HG03097 (cell line): ENCODE results near the gene DAB1.

Source experiments
- ATAC-seq: cut with Tn5 transposase; IDR thresholded peaks from one replicate; pipeline ENCODE4 v1.9.1; 2021; ENCODE audit not compliant: unreplicated experiment, low FRiP score

DAB1 gene

DNA sequence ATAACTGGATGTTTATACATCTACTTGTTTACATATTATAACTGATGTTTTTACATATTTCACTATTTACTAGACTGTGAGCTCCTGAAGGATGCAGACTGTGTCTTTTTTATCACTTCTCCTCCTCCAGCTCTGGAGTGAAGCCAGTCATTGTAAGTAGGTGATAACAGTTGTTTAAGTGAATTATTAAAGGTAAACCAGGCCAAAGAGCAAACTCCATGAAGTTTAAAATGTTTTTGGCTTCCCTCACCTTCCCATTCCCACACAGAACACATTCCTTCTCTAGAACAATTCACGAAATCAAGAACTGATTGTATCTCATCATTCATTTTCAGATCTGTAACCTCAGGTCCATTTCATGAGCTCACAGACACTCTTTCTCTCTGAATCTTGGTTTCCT, 98.3 kb downstream of the DAB1 start:
- ATAC-seq, result no peak

DNA sequence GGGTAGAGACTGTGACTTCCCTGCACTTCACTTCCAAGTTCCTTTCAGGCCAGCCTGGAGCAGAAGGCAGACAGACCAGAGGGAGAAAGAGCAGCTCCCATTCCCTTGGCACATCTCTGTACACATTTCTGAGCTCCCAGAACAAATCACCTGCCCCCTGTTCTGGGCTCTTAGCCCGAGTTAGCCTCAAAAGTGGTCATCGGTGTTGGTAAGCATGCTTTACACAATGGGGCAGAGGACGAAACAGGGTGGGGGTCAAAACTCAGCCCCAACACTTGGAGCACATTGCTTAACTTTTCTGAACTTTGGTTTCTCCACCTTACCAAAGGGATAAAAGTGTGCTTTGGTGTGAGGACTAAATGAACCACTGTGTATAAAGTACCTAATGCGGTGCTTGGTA, 98.7 kb downstream of the DAB1 start:
- no peak for ATAC-seq

DNA sequence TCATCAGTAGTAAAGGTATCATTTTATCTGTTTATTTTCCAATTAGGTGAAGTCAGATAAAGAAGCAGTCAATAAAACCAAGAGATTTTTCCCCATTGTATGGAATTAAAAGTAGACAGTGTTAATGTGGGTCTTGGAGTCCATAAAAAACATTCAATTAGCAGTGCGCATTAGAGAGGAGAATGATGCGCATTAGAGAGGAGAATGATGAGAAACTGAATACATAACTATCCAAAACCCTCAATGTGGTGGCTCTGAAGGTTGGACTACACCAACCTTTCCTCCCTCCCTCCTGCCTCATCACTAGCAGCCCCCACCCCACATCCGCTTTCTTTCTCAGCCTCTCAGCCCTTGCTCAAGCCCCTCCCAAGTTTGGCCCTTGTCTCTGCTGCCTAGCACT, 99.5 kb downstream of the DAB1 start:
- no peak for ATAC-seq

DNA sequence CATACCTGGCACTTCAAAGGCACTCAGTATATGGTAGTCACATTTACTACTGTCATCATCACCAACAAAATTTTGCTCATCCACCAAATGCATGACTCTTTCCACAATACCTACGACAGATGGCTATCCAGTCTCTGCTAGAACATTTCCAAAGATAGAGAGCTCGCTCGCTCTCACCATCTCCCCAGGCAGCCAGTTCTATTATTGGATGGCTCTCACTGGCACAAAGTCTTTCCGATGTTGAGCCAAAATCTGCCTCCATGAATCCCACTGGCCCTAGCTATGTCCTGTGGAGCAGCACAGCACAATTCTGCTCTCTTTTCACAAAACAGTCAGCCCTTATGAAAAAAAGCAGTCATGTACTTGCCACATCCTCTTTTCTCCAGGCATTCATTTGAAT, 102.1 kb downstream of the DAB1 start:
- ATAC-seq, result no peak

DNA sequence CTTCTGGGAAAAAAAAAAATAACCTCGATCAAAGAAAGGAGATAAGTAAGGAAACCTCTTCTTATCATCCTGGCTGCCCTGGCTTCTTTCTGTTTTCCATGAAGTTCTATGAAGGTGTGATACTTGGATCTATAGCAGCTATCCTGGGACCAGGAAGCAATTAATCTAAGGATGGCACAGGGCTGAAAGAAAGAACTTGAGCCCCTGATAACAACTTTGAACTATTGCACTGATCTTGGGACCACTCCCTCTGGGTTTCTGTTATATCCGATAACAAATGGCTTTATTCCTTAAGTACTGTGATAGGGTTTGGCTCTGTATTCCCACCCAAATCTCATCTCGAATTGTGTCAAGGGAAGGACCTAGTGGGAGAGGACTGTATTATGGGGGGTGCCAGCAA, 104.1 kb downstream of the DAB1 start:
- ATAC-seq, result no peak

DNA sequence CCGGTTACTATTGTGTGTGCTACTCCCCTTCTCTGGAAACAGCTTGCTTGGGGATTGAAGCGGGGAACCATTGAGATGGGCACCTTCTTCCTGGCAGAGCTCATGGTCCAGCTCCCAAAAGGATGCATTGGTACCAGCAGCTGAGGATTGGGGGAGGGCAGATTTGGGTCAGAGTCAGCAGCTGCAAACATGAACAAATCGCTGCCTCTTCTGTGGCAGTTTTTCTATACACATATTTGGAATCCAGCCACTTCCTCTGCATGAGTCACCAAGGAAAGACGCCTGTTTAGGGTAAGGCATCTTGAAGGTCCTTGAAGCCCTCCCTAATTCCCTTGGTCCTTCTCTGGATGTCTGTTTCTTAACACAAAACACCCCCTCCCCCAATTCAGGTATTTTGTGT, 104.7 kb downstream of the DAB1 start:
- ATAC-seq, result no peak

DNA sequence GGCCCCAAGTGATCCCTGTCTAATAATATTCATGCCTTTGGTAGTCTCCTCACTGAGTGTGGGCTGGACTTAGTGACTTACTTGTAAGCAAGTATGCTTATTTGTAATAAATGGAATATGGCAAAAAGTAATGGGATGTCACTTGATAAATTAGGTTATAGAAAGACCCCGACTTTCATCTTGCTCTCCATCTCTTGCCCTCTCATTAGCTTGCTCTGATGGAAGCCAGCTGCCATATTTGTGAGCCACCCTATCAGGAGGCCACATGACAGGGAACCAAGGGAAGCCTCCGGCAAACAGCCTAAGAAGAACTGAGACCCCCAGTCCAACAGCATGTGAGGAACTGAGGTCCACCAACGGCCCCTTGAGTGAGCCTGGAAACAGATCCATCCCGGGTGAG, 107.0 kb downstream of the DAB1 start:
- ATAC-seq, result no peak

DNA sequence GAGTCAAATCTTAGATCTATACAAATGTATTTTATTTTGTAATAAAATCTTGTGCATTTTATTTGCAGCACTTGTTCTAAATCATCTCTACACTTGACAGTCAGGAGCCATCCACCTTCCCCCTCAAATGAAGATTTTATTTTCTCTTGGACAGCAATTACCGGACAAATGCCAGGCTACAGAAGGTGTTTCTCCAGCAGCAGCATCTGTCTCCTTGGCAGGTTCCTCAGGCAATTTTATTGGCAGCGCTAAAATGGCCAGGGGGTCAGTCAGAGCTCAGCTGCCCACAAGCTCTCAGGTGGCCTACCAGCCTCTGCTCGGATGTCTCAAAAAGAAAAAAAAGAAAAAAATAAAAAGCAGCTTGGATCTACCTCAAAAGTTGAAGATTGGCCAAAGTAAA, 107.6 kb downstream of the DAB1 start:
- no peak for ATAC-seq

DNA sequence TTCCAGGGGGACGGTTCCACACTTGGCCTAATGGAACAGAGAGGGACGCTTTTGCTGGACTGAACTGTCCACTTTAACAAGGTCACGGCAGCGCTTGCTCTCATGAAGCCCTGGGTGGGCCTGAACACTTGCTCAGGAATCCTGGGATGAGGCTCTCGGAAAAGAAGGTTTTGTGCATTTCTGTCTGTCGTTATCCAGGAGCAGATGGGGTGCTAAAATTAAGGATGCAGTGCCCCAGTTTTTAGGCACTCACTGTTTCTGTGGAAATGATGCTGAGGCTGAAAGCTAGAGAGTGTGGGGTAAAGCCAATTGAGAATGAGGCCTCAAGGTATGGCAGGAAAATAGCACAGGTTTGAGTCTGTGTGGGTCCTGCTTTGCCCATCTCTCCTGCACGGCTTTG, 111.0 kb downstream of the DAB1 start:
- no peak for ATAC-seq

DNA sequence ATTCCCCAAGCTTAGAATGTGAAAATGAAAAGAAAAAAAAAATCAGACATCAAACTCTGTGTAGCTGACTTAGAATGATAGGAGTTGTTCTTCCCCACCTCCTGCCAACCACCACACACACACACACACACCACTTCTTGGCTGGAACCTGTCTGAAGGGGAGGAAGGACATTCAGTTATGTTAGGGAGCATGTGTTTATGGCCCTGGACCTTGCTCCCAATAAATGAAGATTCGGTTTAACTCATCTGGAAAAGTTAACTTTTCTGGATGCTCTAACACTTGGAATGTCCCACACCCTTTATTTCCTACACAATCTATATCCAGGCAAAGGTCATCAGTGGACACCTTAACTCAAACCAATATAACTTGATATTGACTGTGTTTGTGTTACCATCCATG, 112.4 kb downstream of the DAB1 start:
- ATAC-seq, result no peak

DNA sequence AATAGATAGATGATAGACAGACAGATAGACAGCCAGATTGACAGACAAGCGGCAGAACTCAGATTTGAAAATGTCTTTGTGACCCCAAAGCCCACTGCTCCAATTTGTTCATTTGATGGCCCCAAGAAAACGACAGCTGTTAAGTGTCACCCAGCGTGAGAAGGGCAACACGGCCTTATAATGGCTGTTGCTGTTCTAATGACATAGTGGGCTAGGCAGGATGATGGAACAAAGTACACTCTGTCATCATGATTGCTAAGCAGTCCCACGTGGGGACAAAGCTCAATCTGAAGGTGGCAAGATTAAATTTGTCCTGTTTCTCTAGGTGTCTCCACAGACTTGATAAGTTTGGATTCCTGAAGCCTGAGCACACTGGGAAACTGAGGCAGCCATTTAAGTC, 112.9 kb downstream of the DAB1 start:
- ATAC-seq, result no peak

DNA sequence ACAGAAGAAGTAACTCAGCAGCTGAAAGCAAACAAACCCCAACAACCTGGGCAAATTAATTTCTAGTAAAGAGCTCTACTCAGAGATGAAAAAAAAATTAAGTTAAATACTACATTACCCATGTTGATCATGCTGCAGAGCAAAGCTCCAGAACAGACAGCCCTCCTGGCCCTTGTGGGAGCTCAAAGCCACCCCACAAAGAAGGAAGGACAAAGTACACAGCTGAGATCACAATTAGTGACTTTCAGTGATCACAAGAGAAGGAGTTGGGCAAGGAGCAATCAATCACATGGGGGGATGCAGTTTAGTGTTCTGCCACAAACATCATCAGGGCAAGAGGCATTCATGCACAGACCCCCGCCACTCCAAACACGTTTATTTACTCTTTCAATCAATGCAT, 114.2 kb downstream of the DAB1 start:
- ATAC-seq, result no peak

DNA sequence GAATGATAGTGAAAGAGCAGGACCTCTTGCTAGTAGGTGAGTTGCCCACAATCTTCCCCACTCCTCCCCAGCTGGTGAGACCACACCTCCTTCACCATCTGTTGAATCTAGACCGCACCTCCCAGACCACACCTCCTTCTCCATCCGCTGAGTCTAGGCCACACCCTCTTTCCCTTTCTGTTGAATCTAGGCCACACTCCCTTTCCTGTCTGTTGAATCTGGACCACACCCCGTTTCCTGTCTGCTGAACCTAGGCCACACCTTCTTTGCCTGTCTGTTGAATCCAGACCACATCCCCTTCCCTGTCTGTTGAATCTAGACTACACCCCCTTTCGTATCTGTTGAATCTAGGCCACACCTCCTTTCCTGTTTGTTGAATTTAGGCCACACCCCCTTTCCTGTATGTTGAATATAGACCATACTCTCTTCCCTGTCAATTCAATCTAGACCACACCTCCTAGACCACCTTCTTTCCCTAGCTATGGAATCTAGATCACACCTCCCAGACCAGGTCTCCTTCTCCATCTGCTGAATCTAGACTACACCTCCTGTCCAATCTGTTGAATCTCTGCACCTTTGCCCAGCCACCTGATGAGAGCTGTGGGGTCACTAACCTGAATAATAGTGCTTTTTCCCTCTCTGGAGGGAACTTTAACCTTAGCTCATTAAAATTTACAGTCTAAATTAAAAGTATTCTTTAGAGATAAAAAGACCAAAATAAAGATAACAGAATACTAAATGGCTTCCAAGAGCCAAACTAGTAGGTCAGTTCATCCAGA, 116.3 kb downstream of the DAB1 start:
- peak; percentile 68 for ATAC-seq

DNA sequence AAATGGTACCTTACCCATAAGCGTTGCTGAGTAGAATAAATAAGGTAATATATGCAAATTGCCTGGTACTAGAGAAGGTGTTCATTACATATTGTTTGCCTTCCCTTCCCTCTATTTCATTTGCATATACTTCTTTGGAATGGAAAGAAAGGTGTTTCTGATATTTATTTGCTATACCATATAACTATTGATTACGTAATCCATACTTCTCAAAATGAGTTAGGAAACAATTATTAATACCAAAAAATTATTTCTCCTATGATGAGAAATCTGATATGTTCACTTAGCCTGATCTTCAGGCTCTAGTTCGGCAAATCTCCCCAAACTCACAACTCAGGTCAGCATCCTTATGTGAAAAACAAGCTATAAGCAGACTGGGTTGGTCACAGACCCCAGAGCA, 119.3 kb downstream of the DAB1 start:
- no peak for ATAC-seq

DNA sequence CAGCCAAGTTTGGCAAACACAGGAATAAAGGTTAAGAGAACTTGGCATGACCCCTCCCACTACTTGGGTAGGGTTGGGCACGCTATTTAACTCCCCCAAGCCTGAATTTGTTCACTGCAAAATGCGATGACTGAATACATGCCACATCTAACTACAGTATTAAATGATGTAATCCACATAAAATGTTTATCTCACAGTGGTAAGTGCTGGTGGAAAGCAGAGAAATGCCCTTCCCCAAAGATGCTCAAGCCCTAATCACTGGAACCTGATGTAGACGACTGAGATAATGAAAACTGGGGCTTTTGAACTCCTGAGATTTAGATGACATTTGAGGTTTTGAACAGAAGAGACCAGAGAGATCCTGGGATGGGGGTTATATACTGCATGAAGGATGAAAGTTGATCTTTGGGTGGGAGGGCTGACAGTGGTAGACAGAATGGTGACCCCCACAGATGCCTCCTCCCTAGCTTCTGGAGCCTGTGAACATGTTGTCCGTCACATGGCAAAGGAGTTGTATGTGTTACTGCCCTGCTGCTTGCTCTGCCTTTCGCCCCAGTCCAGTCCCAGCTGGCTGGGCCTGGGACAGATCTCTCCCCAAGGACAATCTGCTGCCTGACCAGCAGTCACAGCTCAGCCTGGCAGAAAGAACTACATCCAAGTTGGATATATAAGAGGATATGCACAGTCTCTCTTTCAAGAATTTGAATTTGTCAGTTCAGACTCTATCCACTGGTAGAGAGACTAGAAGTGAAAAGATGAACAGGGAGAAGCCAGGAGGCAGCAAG, 120.9 kb downstream of the DAB1 start:
- no peak for ATAC-seq

DNA sequence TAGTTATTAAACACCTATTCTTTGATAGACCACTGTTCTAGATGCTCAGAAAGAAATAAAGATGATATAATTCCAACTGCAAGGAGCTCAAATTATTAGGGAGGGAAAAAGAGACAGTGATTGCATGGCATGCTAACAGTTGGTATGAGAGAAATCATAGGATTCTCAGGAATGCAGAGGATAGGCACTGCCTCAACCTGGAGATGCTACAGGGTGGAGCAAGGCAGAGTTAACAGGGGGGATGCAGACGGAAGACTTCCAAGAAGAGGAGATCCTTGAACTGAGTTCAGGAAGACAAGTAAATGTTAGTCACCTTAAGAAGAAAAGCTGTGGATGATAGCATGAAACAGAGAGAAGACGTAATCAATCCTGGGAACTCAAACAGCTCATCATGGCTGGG, 123.7 kb downstream of the DAB1 start:
- no peak for ATAC-seq

DNA sequence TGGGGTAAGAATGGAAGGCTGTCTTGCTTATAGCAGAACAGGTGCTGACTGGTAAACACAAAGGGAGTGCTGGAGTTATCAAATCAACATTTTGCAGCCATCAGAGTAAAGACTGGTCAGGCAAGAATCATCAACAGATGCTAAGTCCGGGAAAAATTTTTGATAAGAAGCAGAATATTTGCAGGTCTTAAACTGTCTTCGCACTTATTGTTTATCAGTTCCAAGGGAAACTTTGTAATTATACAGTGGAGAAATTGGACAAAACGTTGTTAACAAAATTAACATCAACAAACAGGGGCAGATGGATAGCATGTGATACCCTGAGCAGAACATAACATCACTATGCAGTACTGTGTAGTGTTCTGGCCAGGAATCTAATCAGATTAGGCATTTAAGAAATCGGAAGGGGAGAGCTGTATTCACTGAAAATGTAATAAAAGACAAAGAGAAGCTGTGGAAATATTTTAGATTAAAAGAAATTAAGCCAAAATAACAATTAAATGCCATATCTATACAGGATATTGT, 127.1 kb downstream of the DAB1 start:
- no peak for ATAC-seq

DNA sequence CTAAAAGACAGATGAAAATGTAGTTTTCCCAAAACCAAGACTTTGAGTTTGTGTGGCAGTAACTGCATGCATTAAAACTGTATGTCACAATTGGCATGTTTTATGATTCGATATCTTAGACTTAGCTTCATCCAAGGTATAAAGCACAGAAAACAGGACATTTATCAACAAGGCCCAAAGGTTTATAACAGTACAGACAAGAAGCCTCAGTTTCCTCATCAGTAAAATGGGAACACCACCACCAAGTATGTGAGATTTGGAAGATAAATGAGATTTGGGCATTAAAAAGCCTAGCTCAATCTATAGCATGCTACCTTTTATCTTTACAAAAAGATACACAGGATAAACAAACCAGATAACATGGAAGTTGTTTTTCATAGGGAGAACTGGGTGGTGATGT, 128.5 kb downstream of the DAB1 start:
- ATAC-seq, result no peak

DNA sequence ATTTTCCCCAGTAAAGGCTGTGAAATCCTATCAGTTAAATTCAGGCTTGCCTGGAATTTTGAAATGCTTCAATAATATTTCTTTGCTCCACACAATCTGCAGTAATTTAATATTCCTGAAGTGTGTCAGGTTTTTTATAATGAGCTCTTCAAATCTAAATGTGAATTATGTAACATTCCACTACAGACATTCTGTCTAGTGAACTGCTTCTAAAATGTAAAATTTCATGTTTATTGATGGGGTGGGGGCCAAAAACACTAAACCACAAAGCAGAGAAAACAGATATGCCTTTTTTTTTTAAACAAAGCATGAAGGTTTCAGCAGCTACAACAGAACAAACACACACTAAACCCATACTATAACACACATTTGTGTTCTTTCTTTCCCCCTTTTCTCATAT, 129.7 kb downstream of the DAB1 start:
- no peak for ATAC-seq

DNA sequence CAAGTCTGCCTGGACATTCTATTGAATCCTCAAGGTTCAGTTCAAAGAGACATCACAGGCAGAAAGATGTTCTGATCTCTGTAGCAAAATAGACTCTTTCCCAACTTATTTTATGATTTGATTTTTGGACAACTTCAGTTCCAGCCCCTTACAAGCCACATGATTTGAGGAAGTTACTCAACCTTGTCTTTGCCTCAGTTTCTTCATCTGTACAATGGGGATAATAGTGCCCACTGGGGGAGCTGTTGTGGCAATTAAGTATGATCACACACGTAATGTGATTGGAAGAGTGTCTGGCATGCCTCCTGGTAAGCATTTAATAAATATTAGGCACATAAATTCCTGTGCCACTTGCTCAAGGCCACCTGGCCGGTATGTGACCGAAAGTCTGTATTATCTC, 130.6 kb downstream of the DAB1 start:
- no peak for ATAC-seq

DNA sequence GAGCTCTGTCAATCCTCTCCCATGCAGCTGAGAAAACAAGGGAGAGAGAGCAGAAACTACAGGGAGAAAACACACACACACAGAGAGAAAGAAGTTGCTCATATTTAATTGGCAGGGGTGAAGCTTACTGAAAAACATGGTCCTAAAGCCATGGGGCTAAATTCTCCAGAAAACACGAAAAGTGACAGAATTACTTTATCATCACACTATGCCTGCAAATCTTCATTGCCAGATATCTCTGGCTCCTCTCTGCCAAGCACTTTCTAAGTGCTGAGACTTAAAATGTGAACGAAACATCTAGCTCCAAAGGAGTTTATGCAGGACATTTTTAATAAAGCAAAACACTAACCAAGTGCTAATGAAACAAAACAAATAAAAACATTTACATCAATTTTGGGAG, 134.1 kb downstream of the DAB1 start:
- no peak for ATAC-seq

DNA sequence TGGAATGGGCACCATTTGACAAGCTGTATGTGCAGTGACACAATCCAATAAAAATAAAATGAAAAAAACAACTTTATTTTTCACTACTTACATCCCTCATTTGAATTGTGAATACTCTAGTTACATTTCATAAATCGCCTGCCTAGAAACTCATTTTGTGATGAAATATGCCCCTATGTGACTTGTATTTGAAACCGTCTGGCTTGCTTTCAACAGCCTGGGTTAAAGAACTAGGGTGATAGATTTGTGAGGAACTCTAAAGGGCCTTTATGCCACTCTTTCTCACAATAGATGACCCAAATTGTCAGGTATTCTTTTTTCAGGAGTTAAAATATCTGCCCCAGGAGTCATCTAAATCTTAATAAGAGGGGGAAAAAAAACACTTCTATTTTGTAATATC, 137.9 kb downstream of the DAB1 start:
- ATAC-seq, result no peak
